Measurements from ENCODE around the gene LMX1B.

DNA sequence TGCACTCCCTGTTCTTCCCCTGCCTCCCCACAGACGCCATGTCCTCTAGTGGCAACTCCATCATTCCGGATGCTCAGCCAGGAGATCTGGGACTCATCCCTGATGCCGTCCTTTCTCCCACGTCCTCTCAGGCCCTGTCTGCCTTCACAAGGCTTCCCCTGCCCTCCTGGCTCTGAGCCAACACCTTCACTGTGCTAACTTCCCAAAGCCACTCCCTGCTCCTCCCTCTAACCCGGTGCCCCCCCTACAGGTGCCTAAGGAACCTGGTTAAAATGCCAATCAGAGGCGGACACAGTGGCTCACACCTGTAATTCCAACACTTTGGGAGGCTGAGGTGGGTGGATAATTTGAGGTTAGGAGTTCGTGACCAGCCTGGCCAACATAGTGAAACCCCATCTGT, 67.6 kb downstream of the LMX1B start:
- TF ChIP-seq, protein P1, sequence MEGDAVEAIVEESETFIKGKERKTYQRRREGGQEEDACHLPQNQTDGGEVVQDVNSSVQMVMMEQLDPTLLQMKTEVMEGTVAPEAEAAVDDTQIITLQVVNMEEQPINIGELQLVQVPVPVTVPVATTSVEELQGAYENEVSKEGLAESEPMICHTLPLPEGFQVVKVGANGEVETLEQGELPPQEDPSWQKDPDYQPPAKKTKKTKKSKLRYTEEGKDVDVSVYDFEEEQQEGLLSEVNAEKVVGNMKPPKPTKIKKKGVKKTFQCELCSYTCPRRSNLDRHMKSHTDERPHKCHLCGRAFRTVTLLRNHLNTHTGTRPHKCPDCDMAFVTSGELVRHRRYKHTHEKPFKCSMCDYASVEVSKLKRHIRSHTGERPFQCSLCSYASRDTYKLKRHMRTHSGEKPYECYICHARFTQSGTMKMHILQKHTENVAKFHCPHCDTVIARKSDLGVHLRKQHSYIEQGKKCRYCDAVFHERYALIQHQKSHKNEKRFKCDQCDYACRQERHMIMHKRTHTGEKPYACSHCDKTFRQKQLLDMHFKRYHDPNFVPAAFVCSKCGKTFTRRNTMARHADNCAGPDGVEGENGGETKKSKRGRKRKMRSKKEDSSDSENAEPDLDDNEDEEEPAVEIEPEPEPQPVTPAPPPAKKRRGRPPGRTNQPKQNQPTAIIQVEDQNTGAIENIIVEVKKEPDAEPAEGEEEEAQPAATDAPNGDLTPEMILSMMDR (IDR thresholded peaks at IDR 0.05; ENCODE audit: low read depth, low read length, poor library complexity, severe bottlenecking), result no peak
- no peak for TF ChIP-seq EZH2phosphoT487 (IDR thresholded peaks at IDR 0.05; ENCODE audit: borderline replicate concordance, low read length)
